MV-4-11 (cell line): ENCODE data around the gene PLPPR3.

Experiments
- DNase-seq: peaks from one replicate; lab custom pipeline; 2025; lab: John Stamatoyannopoulos, UW

The PLPPR3 gene

GRCh38 chr19:810077-810855 lies 11.5 kb downstream of the PLPPR3 start:
- DNase-seq: no peak

GRCh38 chr19:808423-808775 lies 13.4 kb downstream of the PLPPR3 start:
- no peak for DNase-seq

- DNase-seq: no peak
Measured at GRCh38 chr19:807627-808422, 13.9 kb downstream of the PLPPR3 start.

GRCh38 chr19:806815-807421 lies 14.8 kb downstream of the PLPPR3 start:
- peak; percentile 36 for DNase-seq

- DNase-seq: peak; percentile 25
Measured at GRCh38 chr19:805600-806550, 15.9 kb downstream of the PLPPR3 start.

- no peak for DNase-seq
Measured at GRCh38 chr19:805166-805551, 16.6 kb downstream of the PLPPR3 start.

- no peak for DNase-seq
Measured at GRCh38 chr19:804419-805165, 17.2 kb downstream of the PLPPR3 start.

GRCh38 chr19:803686-804418 lies 17.9 kb downstream of the PLPPR3 start:
- DNase-seq: no peak

GRCh38 chr19:803099-803561 lies 18.6 kb downstream of the PLPPR3 start:
- DNase-seq: no peak

- DNase-seq: no peak
Measured at GRCh38 chr19:802498-803098, 19.2 kb downstream of the PLPPR3 start.

GRCh38 chr19:801861-802497 lies 19.8 kb downstream of the PLPPR3 start:
- no peak for DNase-seq

GRCh38 chr19:801030-801860 lies 20.5 kb downstream of the PLPPR3 start:
- no peak for DNase-seq

- no peak for DNase-seq
Measured at GRCh38 chr19:800360-801029, 21.3 kb downstream of the PLPPR3 start.

- DNase-seq: peak; percentile 54
Measured at GRCh38 chr19:799076-799881, 22.5 kb downstream of the PLPPR3 start.

- DNase-seq: no peak
Measured at GRCh38 chr19:798415-799075, 23.2 kb downstream of the PLPPR3 start.
